ENCODE measurements around the gene ARMC2. TPM values are rescaled to one million over a fixed set of nuclear protein-coding genes. Genes with fewer than 3 reads are reported as not detected.
"Not testable (repeated sequence)": the region's sequence is repeated elsewhere in the genome, so short reads cannot be mapped to it uniquely, and the experiment has no call there.

The ARMC2 gene
- polyA plus RNA-seq, 3 donors from 2014 or later, result 4.0 to 8.5 (median 4.2) TPM

DNA sequence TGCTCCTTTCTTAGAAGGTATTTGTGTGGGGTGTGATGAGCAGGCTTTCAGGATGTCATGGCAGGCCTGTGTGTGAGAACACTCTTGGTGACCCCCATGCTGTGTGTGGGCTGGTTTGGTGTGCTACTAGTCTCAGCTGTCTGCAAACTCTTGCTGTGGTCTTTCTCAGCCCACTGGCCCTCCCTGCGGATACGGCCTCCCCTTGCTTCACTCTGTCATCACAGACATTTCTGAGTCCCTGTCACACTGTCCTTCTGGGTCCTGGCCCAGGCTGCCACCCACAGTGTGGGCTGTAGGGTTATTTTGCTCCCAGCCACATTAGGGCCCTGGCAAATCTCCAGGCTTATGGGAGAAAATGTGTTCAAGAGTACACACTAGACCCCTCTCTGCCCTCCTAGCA lies 39.0 kb upstream of the ARMC2 start:
- Mint-ChIP-seq H3K27me3 (ENCODE audit: low read depth in 3 of 3) (no peaks in the 10 kb centered on the region), H3K4me3 (no peak overlapping the region), H3K27ac (peak overlapping the region in 2 of 6 donors; percentile 28 to 33), H3K9me3 (peaks cover 0 to 3% (median 0%) of the 10 kb centered on the region in 6 donors), H3K4me1 (peaks cover 13 to 16% of the 10 kb centered on the region in 2 donors), H3K36me3 (peaks cover 0 to 3% (median 0%) of the 10 kb centered on the region in 3 donors)
- DNase-seq, result no peak

DNA sequence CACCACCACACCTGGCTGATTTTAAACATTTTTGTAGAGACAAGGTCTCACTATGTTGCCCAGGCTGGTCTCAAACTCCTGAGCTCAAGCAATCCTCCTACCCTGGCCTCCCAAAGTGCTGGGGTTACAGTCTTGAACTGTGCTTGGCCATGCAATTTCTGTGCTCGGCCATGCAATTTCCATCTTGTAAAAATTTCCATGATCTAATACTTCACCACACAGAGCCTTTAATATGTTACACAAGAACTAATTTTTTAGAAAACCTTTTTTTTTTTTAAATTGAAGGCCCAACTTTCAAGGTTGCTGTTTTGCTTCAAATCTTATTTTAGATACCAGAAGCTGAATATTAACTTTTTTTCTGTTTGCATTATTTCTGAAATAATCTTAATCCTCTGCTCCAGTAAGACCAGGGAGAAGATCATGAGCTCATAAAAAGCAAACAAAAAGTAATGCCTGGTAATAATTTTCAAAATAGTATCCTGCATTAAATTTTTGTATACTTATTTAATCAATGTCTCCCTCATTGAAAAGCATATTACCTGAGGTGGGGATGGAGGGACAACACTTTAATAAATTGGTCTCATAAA lies 38.1 kb upstream of the ARMC2 start:
- peak overlapping the region in 2 of 6 donors; percentile 28 to 75 for H3K27ac Mint-ChIP-seq
- H3K4me1 Mint-ChIP-seq, result peaks cover 10 to 13% of the 10 kb centered on the region in 2 donors
- peaks cover 0 to 3% (median 0%) of the 10 kb centered on the region in 6 donors for H3K9me3 Mint-ChIP-seq
- H3K4me3 Mint-ChIP-seq, result no peak overlapping the region
- DNase-seq, result no peak
- no peaks in the 10 kb centered on the region for H3K27me3 Mint-ChIP-seq (ENCODE audit: low read depth in 3 of 3)
- H3K36me3 Mint-ChIP-seq, result peaks cover 0 to 3% (median 0%) of the 10 kb centered on the region in 3 donors

DNA sequence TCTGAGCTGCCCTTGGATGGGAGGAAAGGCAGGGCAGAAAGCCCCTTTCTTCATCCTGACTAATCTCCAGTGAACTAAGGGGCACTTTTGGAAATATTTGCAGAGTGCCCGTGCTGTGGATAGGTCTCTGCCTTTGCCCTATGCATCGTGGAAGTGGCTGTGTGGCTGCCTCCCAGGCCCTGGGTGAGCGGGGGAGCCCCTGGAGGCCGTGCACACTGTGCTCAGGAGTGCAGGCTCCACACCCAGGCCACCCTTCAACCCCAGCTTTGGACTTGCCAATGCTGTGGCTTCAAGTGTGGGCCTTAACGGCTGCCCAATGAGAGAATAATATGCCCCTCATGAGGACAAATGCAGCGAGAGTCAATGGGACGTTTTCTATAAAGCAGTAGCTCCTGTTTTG lies 36.7 kb upstream of the ARMC2 start:
- DNase-seq, result no peak
- no peak overlapping the region for H3K4me3 Mint-ChIP-seq
- peaks cover 0 to 2% (median 0%) of the 10 kb centered on the region in 3 donors for H3K27me3 Mint-ChIP-seq (ENCODE audit: low read depth in 3 of 3)
- H3K9me3 Mint-ChIP-seq, result peaks cover 0 to 5% (median 4%) of the 10 kb centered on the region in 6 donors
- no peaks in the 10 kb centered on the region for H3K4me1 Mint-ChIP-seq
- no peak overlapping the region for H3K27ac Mint-ChIP-seq
- peaks cover 0 to 6% (median 4%) of the 10 kb centered on the region in 3 donors for H3K36me3 Mint-ChIP-seq

DNA sequence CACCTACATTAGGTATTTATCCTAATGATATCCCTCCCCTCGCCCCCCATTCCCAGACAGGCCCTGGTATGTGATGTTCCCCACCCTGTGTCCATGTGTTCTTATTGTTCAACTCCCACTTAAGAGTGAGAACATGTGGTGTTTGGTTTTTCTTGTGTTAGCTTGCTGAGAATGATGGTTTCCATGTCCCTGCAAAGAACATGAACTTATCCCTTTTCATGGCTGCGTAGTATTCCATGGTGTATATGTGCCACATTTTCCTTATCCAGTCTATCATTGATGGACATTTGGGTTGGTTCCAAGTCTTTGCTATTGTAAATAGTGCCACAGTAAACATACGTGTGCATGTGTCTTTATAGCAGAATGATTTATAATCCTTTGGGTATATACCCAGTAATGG lies 35.0 kb upstream of the ARMC2 start:
- not testable (repeated sequence) for H3K27ac Mint-ChIP-seq; H3K4me3 Mint-ChIP-seq; H3K27me3 Mint-ChIP-seq (ENCODE audit: low read depth in 3 of 3); DNase-seq; H3K4me1 Mint-ChIP-seq
- Mint-ChIP-seq H3K36me3 (peaks cover 5 to 18% (median 11%) of the 10 kb centered on the region in 3 donors), H3K9me3 (peaks cover 1 to 15% (median 9%) of the 10 kb centered on the region in 6 donors)

DNA sequence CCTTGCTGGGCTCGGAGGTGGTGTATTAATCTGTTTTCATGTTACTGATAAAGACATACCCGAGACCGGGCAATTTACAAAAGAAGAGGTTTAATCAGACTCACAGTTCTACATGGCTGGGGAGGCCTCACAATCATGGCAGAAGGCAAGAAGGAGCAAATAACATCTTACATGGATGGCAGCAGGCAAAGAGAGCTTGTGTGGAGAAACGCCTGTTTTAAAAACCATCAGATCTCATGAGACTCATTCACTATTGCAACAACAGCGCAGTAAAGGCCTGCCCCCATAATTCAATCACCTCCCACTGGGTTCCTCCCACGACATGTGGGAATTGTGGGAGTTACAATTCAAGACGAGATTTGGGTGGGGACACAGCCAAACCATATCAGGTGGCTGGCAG lies 30.9 kb upstream of the ARMC2 start:
- Mint-ChIP-seq H3K9me3 (peaks cover 1 to 15% (median 9%) of the 10 kb centered on the region in 6 donors), H3K27ac (peak overlapping the region in 2 of 6 donors; percentile 16 to 35)
- not testable (repeated sequence) for H3K4me3 Mint-ChIP-seq

DNA sequence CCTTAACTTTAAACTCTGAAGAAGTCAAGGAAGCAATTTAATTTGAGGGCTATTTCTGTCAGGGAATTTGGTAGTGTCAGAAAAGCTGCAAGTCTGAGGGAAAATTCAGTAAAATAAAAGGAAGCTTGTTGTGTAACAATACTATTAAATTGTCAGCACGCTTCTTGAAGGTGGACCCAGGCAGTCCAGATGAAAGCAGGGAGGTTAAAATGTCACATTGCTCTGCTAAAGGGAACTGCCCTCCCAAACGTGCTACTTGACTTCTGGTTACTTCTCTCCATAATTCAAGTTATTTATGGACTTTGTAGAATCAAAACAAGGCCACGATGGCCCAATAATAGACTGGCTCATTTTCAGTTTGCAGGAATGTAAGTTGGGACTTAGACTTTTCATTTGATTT lies 28.2 kb upstream of the ARMC2 start:
- no peaks in the 10 kb centered on the region for H3K4me1 Mint-ChIP-seq
- DNase-seq, result no peak
- H3K4me3 Mint-ChIP-seq, result no peak overlapping the region
- no peak overlapping the region for H3K27ac Mint-ChIP-seq
- peaks cover 15 to 21% (median 18%) of the 10 kb centered on the region in 3 donors for H3K36me3 Mint-ChIP-seq
- peaks cover 0 to 6% (median 2%) of the 10 kb centered on the region in 3 donors for H3K27me3 Mint-ChIP-seq (ENCODE audit: low read depth in 3 of 3)
- peaks cover 4 to 19% (median 15%) of the 10 kb centered on the region in 6 donors for H3K9me3 Mint-ChIP-seq

More for the DNA sequence above, 30.9 kb upstream of the ARMC2 start:
- not testable (repeated sequence) for DNase-seq; H3K4me1 Mint-ChIP-seq; H3K27me3 Mint-ChIP-seq (ENCODE audit: low read depth in 3 of 3)
- peaks cover 10 to 18% (median 11%) of the 10 kb centered on the region in 3 donors for H3K36me3 Mint-ChIP-seq

DNA sequence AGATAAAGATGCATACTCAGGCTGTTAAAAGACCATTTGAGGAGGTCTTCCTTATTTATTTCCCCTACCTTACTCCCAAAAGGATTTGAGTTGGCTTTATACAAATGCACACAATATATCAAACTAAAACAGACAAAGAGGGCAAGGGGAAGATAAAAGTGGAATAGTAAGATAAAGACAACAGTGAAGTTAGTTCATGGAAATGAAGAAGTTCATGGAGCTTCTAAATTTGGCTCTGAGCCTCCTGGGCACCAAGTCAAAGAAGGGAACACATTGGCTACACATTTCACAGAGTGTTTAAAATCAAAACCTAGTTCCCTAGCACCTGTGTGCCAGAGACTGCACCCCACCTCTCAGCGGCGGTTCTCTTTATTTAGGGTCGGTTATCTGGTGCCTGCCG lies 25.8 kb upstream of the ARMC2 start:
- Mint-ChIP-seq H3K36me3 (peaks cover 16 to 25% (median 16%) of the 10 kb centered on the region in 3 donors), H3K9me3 (peaks cover 12 to 26% (median 21%) of the 10 kb centered on the region in 6 donors), H3K27ac (no peak overlapping the region), H3K4me1 (no peaks in the 10 kb centered on the region), H3K4me3 (no peak overlapping the region), H3K27me3 (ENCODE audit: low read depth in 3 of 3) (peaks cover 0 to 3% (median 2%) of the 10 kb centered on the region in 3 donors)
- no peak for DNase-seq

DNA sequence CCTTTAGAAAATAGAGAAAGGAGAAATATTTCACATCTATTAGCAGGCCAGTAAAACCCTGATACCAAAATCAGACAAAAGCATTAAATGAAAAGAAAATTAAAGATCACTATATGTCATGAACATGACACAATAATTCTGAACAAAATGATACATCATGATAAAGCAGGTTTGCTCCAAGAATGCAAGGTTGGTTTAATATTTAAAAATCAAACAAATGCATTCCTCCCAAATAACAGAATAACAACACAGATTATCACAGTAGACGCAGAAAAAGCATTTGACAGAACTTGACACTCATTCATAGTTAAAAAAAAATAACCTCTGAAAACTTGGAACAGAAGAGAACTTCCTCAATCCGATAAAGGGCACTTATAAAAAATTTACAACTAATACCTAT lies 22.9 kb upstream of the ARMC2 start:
- H3K4me3 Mint-ChIP-seq, result no peak overlapping the region
- H3K27ac Mint-ChIP-seq, result no peak overlapping the region
- H3K36me3 Mint-ChIP-seq, result peaks cover 13 to 24% (median 16%) of the 10 kb centered on the region in 3 donors
- H3K9me3 Mint-ChIP-seq, result peaks cover 12 to 25% (median 18%) of the 10 kb centered on the region in 6 donors
- H3K4me1 Mint-ChIP-seq, result no peaks in the 10 kb centered on the region
- no peak for DNase-seq
- H3K27me3 Mint-ChIP-seq (ENCODE audit: low read depth in 3 of 3), result peaks cover 0 to 2% (median 1%) of the 10 kb centered on the region in 3 donors

DNA sequence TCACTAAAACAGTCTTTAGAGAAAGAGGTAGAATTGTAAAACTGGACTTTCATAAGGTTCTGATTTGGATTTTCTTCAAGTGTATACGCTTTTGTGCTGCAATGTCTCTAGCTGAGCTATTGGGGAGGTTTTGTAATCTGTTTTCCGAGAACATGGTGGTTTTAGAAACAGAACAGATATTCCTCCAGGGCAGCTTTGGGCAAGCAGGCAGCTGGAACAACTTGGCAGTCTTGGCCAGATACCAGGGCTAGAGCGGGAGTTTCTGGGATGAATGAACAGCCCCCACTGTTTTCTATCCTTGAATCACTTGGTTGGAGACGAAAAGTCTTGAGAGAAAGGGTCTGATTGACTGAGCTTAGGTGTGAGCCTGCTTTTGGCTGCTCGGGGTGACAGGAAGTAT lies 17.1 kb upstream of the ARMC2 start:
- H3K4me3 Mint-ChIP-seq, result no peak overlapping the region
- H3K9me3 Mint-ChIP-seq, result peaks cover 2 to 11% (median 4%) of the 10 kb centered on the region in 6 donors
- no peak for DNase-seq
- H3K27me3 Mint-ChIP-seq (ENCODE audit: low read depth in 3 of 3), result no peaks in the 10 kb centered on the region
- H3K27ac Mint-ChIP-seq, result no peak overlapping the region
- peaks cover 6 to 9% of the 10 kb centered on the region in 2 donors for H3K4me1 Mint-ChIP-seq
- peaks cover 4 to 12% (median 4%) of the 10 kb centered on the region in 3 donors for H3K36me3 Mint-ChIP-seq

DNA sequence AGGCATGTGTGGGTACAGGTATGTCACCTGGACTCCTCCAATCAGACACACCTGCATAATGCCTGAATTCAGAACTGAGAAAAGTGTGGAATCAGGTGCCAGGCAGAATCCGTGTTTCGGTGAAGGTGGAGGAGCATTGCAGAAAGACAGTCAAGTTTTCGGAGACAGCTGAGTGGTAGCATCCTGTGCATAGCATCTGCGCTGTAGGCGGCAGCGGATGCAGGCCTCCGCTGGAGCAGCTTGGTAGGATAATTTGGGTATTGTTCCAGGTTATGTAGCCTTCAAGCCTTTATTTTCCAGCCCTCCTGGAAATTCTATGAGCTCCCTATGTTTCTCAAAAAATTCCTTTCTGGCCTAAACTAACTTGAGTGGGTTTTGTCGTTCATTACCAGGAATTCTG lies 15.5 kb upstream of the ARMC2 start:
- Mint-ChIP-seq H3K4me3 (no peak overlapping the region), H3K9me3 (no peaks in the 10 kb centered on the region), H3K27me3 (ENCODE audit: low read depth in 3 of 3) (peaks cover 0 to 6% (median 4%) of the 10 kb centered on the region in 3 donors), H3K27ac (no peak overlapping the region), H3K4me1 (peaks cover 18 to 25% of the 10 kb centered on the region in 2 donors), H3K36me3 (peaks cover 0 to 3% (median 0%) of the 10 kb centered on the region in 3 donors)
- no peak for DNase-seq

DNA sequence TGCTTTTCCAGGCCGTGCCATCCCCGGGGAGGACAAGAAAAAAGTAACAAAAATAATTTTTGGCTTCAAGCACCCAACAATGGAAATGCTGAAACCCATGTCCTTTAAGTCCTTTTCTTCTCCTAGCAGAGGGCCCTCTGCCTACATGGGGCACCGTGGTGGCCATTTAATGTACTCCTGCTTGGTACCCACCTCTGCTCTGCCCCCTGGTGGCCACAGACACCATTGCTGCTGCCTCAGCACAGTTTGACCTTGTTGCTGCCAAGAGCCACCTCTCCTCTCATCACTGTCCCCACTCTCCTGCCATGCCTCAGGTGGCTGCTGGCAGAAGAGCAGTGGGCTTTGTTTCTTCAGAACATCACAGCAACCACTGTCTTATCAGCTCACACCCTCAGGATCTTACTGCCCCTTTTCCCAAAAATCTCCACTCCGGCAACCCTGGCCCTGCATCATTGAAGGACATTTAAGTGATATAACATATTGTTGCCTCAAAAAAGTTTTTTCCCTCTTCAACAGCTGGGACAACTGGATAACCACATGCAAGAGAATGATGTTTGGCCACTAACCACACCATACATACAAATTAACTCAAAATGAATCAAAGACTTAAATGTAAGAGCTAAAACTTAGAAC lies 12.9 kb upstream of the ARMC2 start:
- no peaks in the 10 kb centered on the region for H3K9me3 Mint-ChIP-seq
- peaks cover 0 to 16% (median 10%) of the 10 kb centered on the region in 3 donors for H3K27me3 Mint-ChIP-seq (ENCODE audit: low read depth in 3 of 3)
- peak; percentile 76 to 79 (median 78) for DNase-seq
- no peaks in the 10 kb centered on the region for H3K36me3 Mint-ChIP-seq
- peak overlapping the region in 2 of 6 donors; percentile 6 to 87 for H3K27ac Mint-ChIP-seq
- peak overlapping the region in 1 of 5 donors; percentile 5 for H3K4me3 Mint-ChIP-seq
- peaks cover 36 to 47% of the 10 kb centered on the region in 2 donors for H3K4me1 Mint-ChIP-seq

DNA sequence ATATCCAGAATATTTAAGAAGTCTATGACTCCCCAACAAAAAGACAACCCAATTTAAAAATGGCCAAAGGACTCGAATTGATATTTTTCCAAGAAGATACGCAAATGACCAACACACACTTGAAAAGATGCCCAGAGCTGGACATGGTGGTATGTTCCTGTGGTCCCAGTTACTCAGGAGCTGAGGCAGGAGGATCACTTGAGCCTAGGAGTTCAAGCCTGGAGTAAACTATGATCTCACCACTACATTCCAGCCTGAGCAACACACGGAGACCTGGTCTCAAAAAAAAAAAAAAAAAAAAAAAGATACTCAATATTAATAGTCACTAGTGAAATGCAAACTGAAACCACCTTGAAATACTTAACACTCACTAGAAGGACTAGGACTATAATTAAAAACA lies 12.2 kb upstream of the ARMC2 start:
- Mint-ChIP-seq H3K4me3 (no peak overlapping the region), H3K27ac (no peak overlapping the region), H3K9me3 (no peaks in the 10 kb centered on the region), H3K4me1 (peaks cover 36 to 48% of the 10 kb centered on the region in 2 donors), H3K27me3 (ENCODE audit: low read depth in 3 of 3) (peaks cover 0 to 16% (median 10%) of the 10 kb centered on the region in 3 donors), H3K36me3 (no peaks in the 10 kb centered on the region)
- no peak for DNase-seq

DNA sequence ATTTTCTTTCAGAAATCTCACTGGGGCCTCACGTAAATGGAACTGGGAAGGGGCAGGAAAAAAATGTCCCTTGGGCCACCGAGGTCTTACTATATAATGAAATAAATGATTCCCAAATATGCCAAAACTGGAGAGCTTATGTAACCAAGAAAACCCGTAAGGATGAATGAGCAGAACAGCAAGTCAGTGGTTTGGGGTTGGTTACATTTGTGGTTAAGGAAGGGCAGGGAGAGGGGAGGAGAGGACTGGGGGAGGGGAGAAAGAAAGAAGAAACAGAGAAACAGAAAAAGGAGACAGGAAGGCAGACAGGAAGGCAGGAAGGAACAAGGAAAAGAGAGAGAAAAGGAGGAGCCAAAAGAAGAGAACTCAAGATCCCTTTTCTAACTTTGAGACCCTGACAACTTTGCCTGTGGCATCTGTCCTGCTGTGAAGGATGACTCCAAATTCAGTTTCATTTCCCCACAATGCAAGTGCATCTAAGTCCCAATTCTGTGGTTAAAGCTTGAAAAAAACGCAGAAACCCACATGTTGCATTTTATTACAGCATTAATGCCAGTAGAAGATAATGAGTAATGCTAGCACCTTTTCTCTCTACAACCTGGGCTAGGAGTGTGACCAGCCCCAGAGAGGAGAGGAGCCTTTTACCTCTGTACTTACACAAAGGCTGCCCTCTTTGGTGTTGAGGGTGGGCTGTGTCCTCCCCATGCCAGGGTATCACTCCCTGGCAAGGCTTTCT lies 10.8 kb upstream of the ARMC2 start:
- Mint-ChIP-seq H3K27ac (peak overlapping the region; percentile 36 to 85 (median 76)), H3K36me3 (no peaks in the 10 kb centered on the region), H3K27me3 (ENCODE audit: low read depth in 3 of 3) (peaks cover 2 to 16% (median 10%) of the 10 kb centered on the region in 3 donors), H3K4me3 (peak overlapping the region; percentile 60 to 80 (median 66)), H3K9me3 (no peaks in the 10 kb centered on the region), H3K4me1 (peaks cover 38 to 53% of the 10 kb centered on the region in 2 donors)
- peak; percentile 58 to 67 (median 61) for DNase-seq
